Measurements from ENCODE around the gene NUCB2. TPM values are rescaled to one million over a fixed set of nuclear protein-coding genes. Genes with fewer than 3 reads are reported as not detected.

NUCB2 gene
- total RNA-seq, 1 donor from 2014 or later, result 51.1 TPM

DNA sequence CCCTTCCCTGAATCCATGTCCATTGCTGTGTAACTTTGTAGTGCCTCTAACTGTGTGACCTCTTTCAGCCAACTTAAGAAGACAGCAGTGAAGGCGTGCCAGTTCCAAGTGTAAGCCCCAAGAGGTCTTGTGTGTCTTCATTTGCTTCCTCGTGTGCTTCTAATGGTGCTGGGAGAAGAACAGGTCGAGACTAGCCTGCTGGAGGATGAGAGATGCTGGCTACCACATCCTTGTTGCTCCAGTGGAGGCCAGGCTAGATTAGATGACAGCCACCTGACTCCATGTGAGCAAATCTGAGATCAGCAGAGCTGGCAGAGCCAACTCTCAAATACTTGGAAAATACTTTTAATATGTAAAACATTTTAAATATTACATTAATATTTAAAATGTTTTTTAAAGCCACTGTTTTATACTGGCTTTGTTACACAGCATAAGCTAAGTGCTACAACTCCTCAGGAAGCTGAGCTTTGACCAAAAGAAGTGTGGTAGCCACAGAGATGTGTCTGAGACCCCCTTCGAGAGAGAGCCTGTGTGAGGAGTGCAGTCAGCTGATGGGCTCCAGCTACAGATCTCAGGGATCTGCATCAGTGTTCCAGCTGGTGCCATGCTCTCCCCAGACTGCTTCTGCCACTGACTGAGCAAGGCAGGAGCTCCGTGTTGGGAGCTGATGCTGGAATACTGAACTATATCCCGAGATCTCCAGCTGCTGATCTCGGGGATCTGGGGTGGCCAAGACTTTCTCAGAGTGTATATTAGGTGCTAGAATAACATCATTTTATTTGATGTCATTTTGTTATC, 103.0 kb downstream of the NUCB2 start:
- intact Hi-C loops (cut with micrococcal nuclease), result no loop called here
- H3K4me1 Mint-ChIP-seq (ENCODE audit: low read depth), result no peaks in the 10 kb centered on the region

GRCh38 chr11:17381156-17381555, 104.6 kb downstream of the NUCB2 start:
- Mint-ChIP-seq H3K27ac (no peak overlapping the region), H3K4me1 (ENCODE audit: low read depth) (no peaks in the 10 kb centered on the region), H3K4me3 (no peak overlapping the region), H3K27me3 (ENCODE audit: insufficient read depth) (peaks cover 10% of the 10 kb centered on the region), H3K9me3 (peaks cover 4% of the 10 kb centered on the region), H3K36me3 (ENCODE audit: low read depth) (peaks cover 5% of the 10 kb centered on the region)
- no peak for DNase-seq (ENCODE audit: low spot score)
- intact Hi-C loops (cut with micrococcal nuclease), result no loop called here

More for the DNA sequence above, 103.0 kb downstream of the NUCB2 start:
- no peak for DNase-seq (ENCODE audit: low spot score)
- H3K27me3 Mint-ChIP-seq (ENCODE audit: insufficient read depth), result peaks cover 6% of the 10 kb centered on the region
- no peak overlapping the region for H3K4me3 Mint-ChIP-seq
- peaks cover 4% of the 10 kb centered on the region for H3K9me3 Mint-ChIP-seq
- peaks cover 5% of the 10 kb centered on the region for H3K36me3 Mint-ChIP-seq (ENCODE audit: low read depth)
- H3K27ac Mint-ChIP-seq, result no peak overlapping the region

Other genes with a start within 250 kb of the NUCB2 start
- gene RPS13, start 199.1 kb upstream of the NUCB2 start, total RNA-seq, result 1,187 and 1,191 TPM in 2 replicates
- gene PIK3C2A, start 68.8 kb upstream of the NUCB2 start, total RNA-seq, result 31.7 and 31.8 TPM in 2 replicates
- 8.2 and 8.6 TPM in 2 replicates for gene NCR3LG1, start 75.1 kb downstream of the NUCB2 start, total RNA-seq
- 1.4 and 1.6 TPM in 2 replicates for gene KCNJ11, start 111.9 kb downstream of the NUCB2 start, total RNA-seq
- 0.31 TPM in 1 of 2 replicates, not detected in the other for gene ABCC8, start 200.1 kb downstream of the NUCB2 start, total RNA-seq